ENCODE measurements around the gene EPHA3. TPM values are rescaled to one million over a fixed set of nuclear protein-coding genes. Genes with fewer than 3 reads are reported as not detected.

Gene EPHA3
- total RNA-seq, 1 donor from 2014 or later = 24.6 TPM

DNA sequence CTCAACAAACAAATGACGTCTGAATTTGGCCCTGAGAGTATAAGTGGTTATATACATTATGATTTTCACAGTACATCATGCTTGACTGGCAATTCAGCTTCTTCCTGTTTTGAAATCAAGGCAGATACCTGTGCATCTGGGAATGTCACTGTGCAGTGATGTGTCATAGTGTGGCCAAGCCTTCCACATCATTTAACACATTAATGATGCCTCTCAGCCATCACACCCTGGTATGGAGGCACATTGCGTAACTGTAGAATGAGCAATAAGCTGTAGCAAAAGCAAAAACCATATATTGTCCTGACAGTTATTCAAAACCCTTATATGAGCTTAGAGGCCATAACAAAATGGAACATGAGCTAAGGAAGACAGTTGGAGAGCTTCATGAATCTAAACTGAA lies 246.0 kb downstream of the EPHA3 start:
- no peak overlapping the region for H3K27ac Mint-ChIP-seq (ENCODE audit: unreplicated experiment)
- DNase-seq (ENCODE audit: low read depth, low spot score) = no peak
- TF ChIP-seq, protein P1, sequence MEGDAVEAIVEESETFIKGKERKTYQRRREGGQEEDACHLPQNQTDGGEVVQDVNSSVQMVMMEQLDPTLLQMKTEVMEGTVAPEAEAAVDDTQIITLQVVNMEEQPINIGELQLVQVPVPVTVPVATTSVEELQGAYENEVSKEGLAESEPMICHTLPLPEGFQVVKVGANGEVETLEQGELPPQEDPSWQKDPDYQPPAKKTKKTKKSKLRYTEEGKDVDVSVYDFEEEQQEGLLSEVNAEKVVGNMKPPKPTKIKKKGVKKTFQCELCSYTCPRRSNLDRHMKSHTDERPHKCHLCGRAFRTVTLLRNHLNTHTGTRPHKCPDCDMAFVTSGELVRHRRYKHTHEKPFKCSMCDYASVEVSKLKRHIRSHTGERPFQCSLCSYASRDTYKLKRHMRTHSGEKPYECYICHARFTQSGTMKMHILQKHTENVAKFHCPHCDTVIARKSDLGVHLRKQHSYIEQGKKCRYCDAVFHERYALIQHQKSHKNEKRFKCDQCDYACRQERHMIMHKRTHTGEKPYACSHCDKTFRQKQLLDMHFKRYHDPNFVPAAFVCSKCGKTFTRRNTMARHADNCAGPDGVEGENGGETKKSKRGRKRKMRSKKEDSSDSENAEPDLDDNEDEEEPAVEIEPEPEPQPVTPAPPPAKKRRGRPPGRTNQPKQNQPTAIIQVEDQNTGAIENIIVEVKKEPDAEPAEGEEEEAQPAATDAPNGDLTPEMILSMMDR (conservative IDR thresholded peaks at IDR 0.05) = no peak
- H3K9me3 Mint-ChIP-seq = peaks cover 4% of the 10 kb centered on the region
- no peak overlapping the region for H3K4me3 Mint-ChIP-seq
- H3K36me3 Mint-ChIP-seq (ENCODE audit: low read depth) = peaks cover 11% of the 10 kb centered on the region
- H3K27me3 Mint-ChIP-seq (ENCODE audit: low read depth) = no peaks in the 10 kb centered on the region
- H3K4me1 Mint-ChIP-seq = no peaks in the 10 kb centered on the region

DNA sequence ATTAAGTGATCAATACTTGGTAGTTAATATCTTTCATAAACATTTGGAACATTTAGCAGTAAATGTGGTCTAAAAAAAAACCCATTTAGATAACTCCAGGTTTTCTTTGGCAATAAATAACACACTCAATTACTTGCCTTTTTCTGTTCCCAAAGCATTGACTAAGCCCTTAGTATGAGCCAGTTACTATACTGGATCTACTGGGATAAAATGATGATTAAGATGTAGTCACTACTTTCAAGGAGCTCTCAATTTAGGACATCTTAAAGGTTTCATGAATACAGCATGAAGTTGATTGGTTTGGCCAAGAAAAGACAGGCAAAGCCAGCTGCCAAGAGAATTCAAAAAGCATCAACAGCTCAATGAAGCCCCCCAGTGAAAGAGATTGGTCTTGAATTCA lies 250.9 kb downstream of the EPHA3 start:
- H3K4me1 Mint-ChIP-seq = no peaks in the 10 kb centered on the region
- H3K27me3 Mint-ChIP-seq (ENCODE audit: low read depth) = no peaks in the 10 kb centered on the region
- peaks cover 6% of the 10 kb centered on the region for H3K36me3 Mint-ChIP-seq (ENCODE audit: low read depth)
- H3K27ac Mint-ChIP-seq (ENCODE audit: unreplicated experiment) = no peak overlapping the region
- TF ChIP-seq, protein P1 (conservative IDR thresholded peaks at IDR 0.05) = no peak
- no peak overlapping the region for H3K4me3 Mint-ChIP-seq
- no peak for DNase-seq (ENCODE audit: low read depth, low spot score)
- peaks cover 4% of the 10 kb centered on the region for H3K9me3 Mint-ChIP-seq

GRCh38 chr3:89360156-89360555 lies 252.7 kb downstream of the EPHA3 start:
- TF ChIP-seq, protein P1 (conservative IDR thresholded peaks at IDR 0.05) = no peak
- Mint-ChIP-seq H3K4me1 (no peaks in the 10 kb centered on the region), H3K4me3 (no peak overlapping the region), H3K36me3 (ENCODE audit: low read depth) (peaks cover 3% of the 10 kb centered on the region), H3K27ac (ENCODE audit: unreplicated experiment) (no peak overlapping the region), H3K27me3 (ENCODE audit: low read depth) (no peaks in the 10 kb centered on the region), H3K9me3 (peaks cover 4% of the 10 kb centered on the region)
- DNase-seq (ENCODE audit: low read depth, low spot score) = no peak

DNA sequence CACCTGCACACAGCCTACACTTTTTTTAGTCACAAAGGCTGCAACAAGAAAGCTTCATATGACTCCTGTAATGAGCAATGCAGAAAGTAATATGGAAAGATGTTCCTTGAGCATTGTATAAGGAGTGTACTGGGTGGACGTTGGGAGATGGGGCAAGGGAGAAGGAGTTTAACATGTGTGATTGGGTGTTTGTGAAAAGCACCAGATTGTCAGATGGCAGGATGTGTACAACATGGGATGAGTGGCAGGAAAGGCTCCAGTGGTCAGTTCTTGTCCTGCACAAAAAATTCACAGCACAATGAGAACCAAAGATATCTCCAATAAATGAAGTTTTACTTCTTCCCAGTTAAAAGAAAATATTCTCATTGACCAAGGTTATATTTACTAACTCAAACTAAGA lies 255.1 kb downstream of the EPHA3 start:
- H3K4me1 Mint-ChIP-seq = no peaks in the 10 kb centered on the region
- no peak overlapping the region for H3K27ac Mint-ChIP-seq (ENCODE audit: unreplicated experiment)
- no peaks in the 10 kb centered on the region for H3K27me3 Mint-ChIP-seq (ENCODE audit: low read depth)
- H3K9me3 Mint-ChIP-seq = no peaks in the 10 kb centered on the region
- no peaks in the 10 kb centered on the region for H3K36me3 Mint-ChIP-seq (ENCODE audit: low read depth)
- TF ChIP-seq, protein P1 (conservative IDR thresholded peaks at IDR 0.05) = no peak
- H3K4me3 Mint-ChIP-seq = no peak overlapping the region
- DNase-seq (ENCODE audit: low read depth, low spot score) = no peak

DNA sequence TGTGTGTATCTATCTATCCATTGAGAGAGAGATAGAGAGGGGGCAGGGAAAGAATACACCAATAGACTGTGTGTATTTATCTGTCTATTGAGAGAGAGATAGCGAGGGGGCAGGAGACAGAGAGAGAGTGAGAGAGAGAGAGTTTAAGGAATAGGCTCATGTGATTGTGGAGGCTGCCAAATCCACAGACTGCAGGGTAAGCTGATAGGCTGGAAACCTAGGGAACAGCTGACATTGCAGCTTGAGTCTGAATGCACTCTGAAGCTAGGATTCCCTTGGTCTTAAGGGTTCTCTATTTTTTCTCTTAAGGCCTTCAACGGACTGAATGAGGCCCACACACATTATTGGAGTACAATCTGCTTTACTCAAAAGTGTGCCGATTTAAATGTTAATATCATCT lies 255.8 kb downstream of the EPHA3 start:
- no peak for DNase-seq (ENCODE audit: low read depth, low spot score)
- TF ChIP-seq, protein P1 (conservative IDR thresholded peaks at IDR 0.05) = no peak
- Mint-ChIP-seq H3K4me1 (no peaks in the 10 kb centered on the region), H3K4me3 (no peak overlapping the region), H3K36me3 (ENCODE audit: low read depth) (no peaks in the 10 kb centered on the region), H3K27me3 (ENCODE audit: low read depth) (no peaks in the 10 kb centered on the region), H3K27ac (ENCODE audit: unreplicated experiment) (peak overlapping the region; percentile 39), H3K9me3 (no peaks in the 10 kb centered on the region)

DNA sequence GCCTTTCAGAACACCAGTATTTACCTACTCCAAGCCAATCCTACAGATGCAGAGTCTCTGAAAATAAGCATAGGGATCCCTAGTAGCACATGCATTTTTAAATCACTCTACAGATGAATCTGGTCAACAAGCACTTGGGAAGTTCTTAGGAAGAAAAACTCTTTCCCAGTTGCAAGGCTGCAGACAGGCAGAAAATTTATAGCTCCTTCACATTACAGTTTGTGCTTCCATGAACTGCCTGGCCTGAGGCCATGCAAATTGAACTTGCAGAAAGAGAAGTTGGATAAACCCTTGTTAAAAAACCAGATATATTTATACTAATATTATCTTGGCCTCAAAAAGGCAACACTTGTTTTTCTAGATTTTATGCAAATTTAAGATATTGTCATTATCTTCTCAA lies 256.9 kb downstream of the EPHA3 start:
- H3K36me3 Mint-ChIP-seq (ENCODE audit: low read depth) = peaks cover 8% of the 10 kb centered on the region
- no peak overlapping the region for H3K4me3 Mint-ChIP-seq
- DNase-seq (ENCODE audit: low read depth, low spot score) = no peak
- H3K4me1 Mint-ChIP-seq = no peaks in the 10 kb centered on the region
- H3K27me3 Mint-ChIP-seq (ENCODE audit: low read depth) = no peaks in the 10 kb centered on the region
- peaks cover 7% of the 10 kb centered on the region for H3K9me3 Mint-ChIP-seq
- TF ChIP-seq, protein P1 (conservative IDR thresholded peaks at IDR 0.05) = no peak
- H3K27ac Mint-ChIP-seq (ENCODE audit: unreplicated experiment) = no peak overlapping the region

Data from neural crest cell (in vitro differentiated cells).